NCI-H748 treated with DMSO at 0.1 percent for 48 hours (cell line): ENCODE measurements around the gene MRPL51.
"Not testable (repeated sequence)": the region's sequence is repeated elsewhere in the genome, so short reads cannot be mapped to it uniquely, and the experiment has no call there.

Source experiments
- DNase-seq: peaks from one replicate; lab custom pipeline; 2025; lab: John Stamatoyannopoulos, UW

The MRPL51 gene

GRCh38 chr12:6532051-6532926, 39.2 kb upstream of the MRPL51 start:
- no peak for DNase-seq

GRCh38 chr12:6530576-6531260, 37.7 kb upstream of the MRPL51 start:
- no peak for DNase-seq

GRCh38 chr12:6529291-6529737, 36.3 kb upstream of the MRPL51 start:
- no peak for DNase-seq

GRCh38 chr12:6528539-6529235, 35.6 kb upstream of the MRPL51 start:
- DNase-seq: no peak

GRCh38 chr12:6527711-6528110, 34.6 kb upstream of the MRPL51 start:
- DNase-seq: no peak

GRCh38 chr12:6526766-6527525, 33.9 kb upstream of the MRPL51 start:
- DNase-seq: no peak

GRCh38 chr12:6526201-6526600, 33.1 kb upstream of the MRPL51 start:
- no peak for DNase-seq

GRCh38 chr12:6524648-6525047, 31.6 kb upstream of the MRPL51 start:
- no peak for DNase-seq

GRCh38 chr12:6523708-6524107, 30.6 kb upstream of the MRPL51 start:
- no peak for DNase-seq

- no peak for DNase-seq
Measured at GRCh38 chr12:6522193-6522592, 29.1 kb upstream of the MRPL51 start.

- DNase-seq: no peak
Measured at GRCh38 chr12:6520186-6520585, 27.1 kb upstream of the MRPL51 start.

- DNase-seq: no peak
Measured at GRCh38 chr12:6508087-6508486, 15.0 kb upstream of the MRPL51 start.

- no peak for DNase-seq
Measured at GRCh38 chr12:6507102-6507998, 14.3 kb upstream of the MRPL51 start.

GRCh38 chr12:6500466-6500865, 7.4 kb upstream of the MRPL51 start:
- no peak for DNase-seq

GRCh38 chr12:6497291-6497690, 4.2 kb upstream of the MRPL51 start:
- not testable (repeated sequence) for DNase-seq

- no peak for DNase-seq
Measured at GRCh38 chr12:6494968-6495367, 1.9 kb upstream of the MRPL51 start.

GRCh38 chr12:6494258-6494743, 1.2 kb upstream of the MRPL51 start:
- DNase-seq: no peak

- DNase-seq: peak; percentile 59
Measured at GRCh38 chr12:6493497-6494257, 615 bp upstream of the MRPL51 start, which contains the start of gene NCAPD2. NCAPD2 (plus strand) TSS chr12:6494102; CDS start chr12:6495099, 997 bp downstream.

GRCh38 chr12:6490673-6491072, 2.4 kb downstream of the MRPL51 start:
- DNase-seq: not testable (repeated sequence)

GRCh38 chr12:6489449-6489848, 3.6 kb downstream of the MRPL51 start:
- no peak for DNase-seq
